MM.1S (cell line): Measurements from ENCODE around the gene EXO5.

Source experiments
- DNase-seq: peaks from one replicate; pipeline ENCODE4 v3.0.0-alpha.2; 2015
- H2AFZ ChIP-seq: fragments of 300-600 bp; sonication (generic); 2 replicates; pipeline ENCODE4 v1.6.0; 2016; ENCODE audit warnings: antibody characterized with exemption, low read length
- H3F3A ChIP-seq: fragments of 300-600 bp; sonication (generic); 2 replicates; pipeline ENCODE4 v1.6.1; 2016; ENCODE audit warnings: mild to moderate bottlenecking, antibody characterized with exemption, low read length, moderate library complexity, mixed read lengths; ENCODE audit not compliant: insufficient read depth
- H3K27ac ChIP-seq: fragments of 300-600 bp; sonication (generic); 2 replicates; pipeline ENCODE4 v1.5.1; 2016; ENCODE audit warnings: mild to moderate bottlenecking, low read length
- H3K27me3 ChIP-seq: fragments of 300-600 bp; sonication (generic); replicated peaks from 2 replicates; pipeline ENCODE4 v1.6.0; 2016; ENCODE audit warnings: low read length; ENCODE audit not compliant: insufficient read depth
- H3K36me3 ChIP-seq: fragments of 300-600 bp; sonication (generic); replicated peaks from 2 replicates; pipeline ENCODE4 v1.6.1; 2016; ENCODE audit warnings: mild to moderate bottlenecking, low read length, mixed read lengths; ENCODE audit not compliant: insufficient read depth
- H3K4me1 ChIP-seq: fragments of 300-600 bp; sonication (generic); 2 replicates; pipeline ENCODE4 v1.6.1; 2016; ENCODE audit warnings: low read length, mixed read lengths
- H3K4me2 ChIP-seq: fragments of 300-600 bp; sonication (generic); 2 replicates; pipeline ENCODE4 v1.6.0; 2016; ENCODE audit warnings: low read depth, low read length
- H3K4me3 ChIP-seq: fragments of 300-600 bp; sonication (generic); 2 replicates; pipeline ENCODE4 v1.5.1; 2016; ENCODE audit warnings: low read length, mixed read lengths
- H3K79me2 ChIP-seq: fragments of 300-600 bp; sonication (generic); 2 replicates; pipeline ENCODE4 v1.6.1; 2016; ENCODE audit warnings: mixed run types, low read length, mixed read lengths
- H3K9ac ChIP-seq: fragments of 300-600 bp; sonication (generic); 2 replicates; pipeline ENCODE4 v1.6.1; 2016; ENCODE audit warnings: low read length, mixed read lengths
- H3K9me2 ChIP-seq: fragments of 300-600 bp; sonication (generic); replicated peaks from 2 replicates; pipeline ENCODE4 v1.6.1; 2016; ENCODE audit warnings: mild to moderate bottlenecking, low read length, mixed read lengths; ENCODE audit not compliant: insufficient read depth
- H3K9me3 ChIP-seq: fragments of 300-600 bp; sonication (generic); replicated peaks from 2 replicates; pipeline ENCODE4 v1.6.1; 2016; ENCODE audit warnings: mild to moderate bottlenecking, low read length, mixed read lengths; ENCODE audit not compliant: insufficient read depth
- H4K20me1 ChIP-seq: fragments of 300-600 bp; sonication (generic); 2 replicates; pipeline ENCODE4 v1.6.1; 2016; ENCODE audit warnings: mild to moderate bottlenecking, low read length, moderate library complexity, mixed read lengths; ENCODE audit not compliant: insufficient read depth
- CTCF ChIP-seq: fragments of 300-600 bp; sonication (generic); IDR thresholded peaks from 2 replicates; pipeline ENCODE4 v1.5.1; 2016; ENCODE audit warnings: antibody characterized with exemption, low read length, mixed read lengths
- EZH2 ChIP-seq: fragments of 300-600 bp; sonication (generic); optimal IDR thresholded peaks from 2 replicates; pipeline ENCODE3; 2017; ENCODE audit warnings: low read depth, mild to moderate bottlenecking, antibody characterized with exemption, low read length, mixed read lengths
- EZH2phosphoT487 ChIP-seq: fragments of 300-600 bp; sonication (generic); IDR thresholded peaks from 2 replicates; pipeline ENCODE4 v1.6.1; 2018; ENCODE audit warnings: antibody characterized with exemption, low read length

The EXO5 gene

DNA sequence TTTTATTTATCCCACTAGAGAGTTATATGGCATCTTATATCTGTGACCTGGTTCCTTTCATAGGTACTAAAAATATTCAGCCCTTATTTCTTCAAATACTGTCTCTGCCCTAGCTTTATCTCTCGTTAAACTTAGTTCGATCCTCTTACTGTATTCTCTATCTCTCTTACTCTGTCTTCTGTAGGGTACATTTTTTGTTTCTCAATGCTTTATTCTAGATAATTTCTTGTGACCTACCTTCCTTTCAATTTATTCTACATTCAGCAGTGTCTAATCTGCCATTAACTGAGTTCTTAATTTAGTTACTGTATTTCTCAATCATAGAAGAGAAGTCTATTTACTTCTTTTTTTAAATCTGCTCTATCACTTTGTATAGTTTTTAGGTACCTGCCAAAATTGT lies 33.3 kb upstream of the EXO5 start:
- no peak overlapping the region for H3K9ac ChIP-seq
- no peaks in the 10 kb centered on the region for H3K27me3 ChIP-seq
- H3K4me2 ChIP-seq: no peak overlapping the region
- no peak overlapping the region for H2AFZ ChIP-seq
- no peak for DNase-seq
- H3F3A ChIP-seq: no peaks in the 10 kb centered on the region
- H3K4me3 ChIP-seq: no peak overlapping the region
- H3K79me2 ChIP-seq: no peaks in the 10 kb centered on the region
- no peaks in the 10 kb centered on the region for H3K36me3 ChIP-seq
- TF ChIP-seq CTCF (no peak), EZH2phosphoT487 (no peak), EZH2 (no peak)
- no peaks in the 10 kb centered on the region for H4K20me1 ChIP-seq
- H3K27ac ChIP-seq: no peak overlapping the region
- H3K9me2 ChIP-seq: no peaks in the 10 kb centered on the region
- no peaks in the 10 kb centered on the region for H3K9me3 ChIP-seq
- H3K4me1 ChIP-seq: 0 out of 2 replicates have a peak, but pooled peaks cover 6% of the 10 kb centered on the region

- Histone ChIP-seq H3K36me3 (no peaks in the 10 kb centered on the region), H3F3A (no peaks in the 10 kb centered on the region), H3K4me3 (peak within 1 kb of the TSS; percentile 95), H3K9me3 (no peaks in the 10 kb centered on the region), H3K9me2 (no peaks in the 10 kb centered on the region), H2AFZ (peak within 1 kb of the TSS; percentile 100), H3K4me1 (0 out of 2 replicates have a peak, but pooled peaks cover 6% of the 10 kb centered on the region), H3K9ac (peak within 1 kb of the TSS; percentile 73; the same call in 1 of the 2 replicates), H4K20me1 (no peaks in the 10 kb centered on the region), H3K4me2 (peak within 1 kb of the TSS; percentile 96), H3K79me2 (no peaks in the 10 kb centered on the region), H3K27ac (no peak within 1 kb of the TSS), H3K27me3 (no peaks in the 10 kb centered on the region)
- TF ChIP-seq CTCF (no peak), EZH2phosphoT487 (no peak), EZH2 (no peak)
- DNase-seq: peak; percentile 73
These were observed 31.5 kb upstream of the EXO5 start, which contains the start of gene ZFP69 for GRCh38 chr1:40476924-40477677. Gene ZFP69, plus strand, starts transcription at chr1:40477290. Its CDS starts 2,072 bp downstream, at chr1:40479362.

DNA sequence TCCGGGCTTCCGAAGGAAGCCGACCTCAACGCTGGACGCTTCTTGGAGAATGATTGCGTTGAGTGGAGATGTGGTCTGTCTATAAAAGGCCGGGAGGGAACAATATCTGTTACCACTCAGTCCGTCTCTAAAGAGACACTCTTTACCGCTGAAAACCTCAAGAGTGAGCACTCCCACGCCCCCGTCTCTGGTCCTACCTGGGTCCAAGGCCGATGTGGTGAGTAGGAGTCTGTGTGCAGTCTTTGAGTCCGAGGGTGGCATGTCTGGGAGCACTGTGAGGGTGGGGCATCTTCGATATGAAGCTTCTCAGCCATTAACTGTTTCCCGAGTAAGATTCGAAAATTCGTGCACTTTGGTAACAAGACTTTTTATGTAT lies 30.9 kb upstream of the EXO5 start:
- Histone ChIP-seq H3F3A (no peaks in the 10 kb centered on the region), H3K9me2 (no peaks in the 10 kb centered on the region), H3K4me1 (0 out of 2 replicates have a peak, but pooled peaks cover 6% of the 10 kb centered on the region), H3K9me3 (no peaks in the 10 kb centered on the region), H3K27me3 (no peaks in the 10 kb centered on the region), H3K4me3 (peak overlapping the region; percentile 95), H3K4me2 (peak overlapping the region; percentile 96), H3K79me2 (no peaks in the 10 kb centered on the region), H4K20me1 (no peaks in the 10 kb centered on the region), H2AFZ (peak overlapping the region; percentile 100), H3K27ac (no peak overlapping the region), H3K36me3 (no peaks in the 10 kb centered on the region), H3K9ac (peak overlapping the region; percentile 73; the same call in 1 of the 2 replicates)
- no peak for DNase-seq
- TF ChIP-seq EZH2phosphoT487 (no peak), EZH2 (no peak), CTCF (no peak)
